Activated CD4-positive, alpha-beta memory T cell treated with anti-CD3 and anti-CD28 coated beads, Interleukin-2, amount 10 ng/mL, durations not matched to agents 7 days and 5 days (primary cell): ENCODE measurements around the gene SGMS2. TPM values are rescaled to one million over a fixed set of nuclear protein-coding genes. Genes with fewer than 3 reads are reported as not detected.
"Not testable (repeated sequence)": the region's sequence is repeated elsewhere in the genome, so short reads cannot be mapped to it uniquely, and the experiment has no call there.

Experiments
- CTCF ChIA-PET: fragments of 350-600 bp; sonication (Branson Sonifier 250); formaldehyde crosslinking; loops from one replicate; lab custom pipeline; 2021; ENCODE audit warnings: antibody characterized with exemption, inconsistent platforms; lab: Charles Lee
- POLR2A ChIA-PET: fragments of 350-600 bp; sonication (Branson Sonifier 250); formaldehyde crosslinking; loops from one replicate; lab custom pipeline; 2021; ENCODE audit warnings: antibody characterized with exemption; lab: Charles Lee
- DNase-seq: peaks from one replicate; pipeline ENCODE4 v3.0.0-alpha.2; 2020
- H3K27ac Mint-ChIP-seq: one replicate; pipeline ENCODE4 v1.8.0; 2021; ENCODE audit warnings: mild to moderate bottlenecking, mixed read lengths
- H3K27me3 Mint-ChIP-seq: one replicate; pipeline ENCODE4 v1.8.0; 2021; ENCODE audit warnings: mixed read lengths
- H3K36me3 Mint-ChIP-seq: one replicate; pipeline ENCODE4 v1.8.0; 2021; ENCODE audit warnings: low read depth, mixed read lengths
- H3K4me1 Mint-ChIP-seq: one replicate; pipeline ENCODE4 v1.8.0; 2021; ENCODE audit warnings: mixed read lengths
- H3K4me3 Mint-ChIP-seq: one replicate; pipeline ENCODE4 v1.8.0; 2021; ENCODE audit warnings: mild to moderate bottlenecking, mixed read lengths
- H3K9me3 Mint-ChIP-seq: one replicate; pipeline ENCODE4 v1.8.0; 2021; ENCODE audit warnings: mixed read lengths
- total RNA-seq, 2 experiments: library from RNA; stranded (reverse); gene quantifications; one replicate each; pipeline ENCODE4 v1.2.3, GENCODE V29; 2021

Gene SGMS2
- total RNA-seq, 2 experiments from 2014 or later: 0.10 to 0.48 TPM

- H3K4me3 Mint-ChIP-seq: no peak overlapping the region
- no peak for DNase-seq
- no peaks in the 10 kb centered on the region for H3K27me3 Mint-ChIP-seq
- no peaks in the 10 kb centered on the region for H3K36me3 Mint-ChIP-seq
- ChIA-PET POLR2A (no interaction called here), CTCF (interaction anchor here (0.6 to 1.4 kb wide), 6 partner anchors 9 to 296 kb away, joined by 3 to 14 read pairs (median 4); no protein-coding TSS in a partner anchor)
- no peaks in the 10 kb centered on the region for H3K9me3 Mint-ChIP-seq
- H3K4me1 Mint-ChIP-seq: no peaks in the 10 kb centered on the region
- no peak overlapping the region for H3K27ac Mint-ChIP-seq
These were observed 88.7 kb downstream of the SGMS2 start for GRCh38 chr4:107913283-107913899.

- peaks cover 5% of the 10 kb centered on the region for H3K9me3 Mint-ChIP-seq
- CTCF ChIA-PET: no interaction called here
- DNase-seq: no peak
- peaks cover 7% of the 10 kb centered on the region for H3K27me3 Mint-ChIP-seq
- no peak overlapping the region for H3K4me3 Mint-ChIP-seq
- H3K4me1 Mint-ChIP-seq: no peaks in the 10 kb centered on the region
- no peaks in the 10 kb centered on the region for H3K36me3 Mint-ChIP-seq
- no peak overlapping the region for H3K27ac Mint-ChIP-seq
- POLR2A ChIA-PET: no interaction called here
These were observed 90.5 kb downstream of the SGMS2 start for GRCh38 chr4:107915220-107915619.

GRCh38 chr4:107916623-107917022, 91.9 kb downstream of the SGMS2 start:
- Mint-ChIP-seq H3K9me3 (peaks cover 5% of the 10 kb centered on the region), H3K4me3 (no peak overlapping the region), H3K27ac (no peak overlapping the region), H3K4me1 (no peaks in the 10 kb centered on the region), H3K27me3 (peaks cover 12% of the 10 kb centered on the region), H3K36me3 (no peaks in the 10 kb centered on the region)
- no peak for DNase-seq
- POLR2A ChIA-PET: no interaction called here
- CTCF ChIA-PET: no interaction called here

- H3K4me3 Mint-ChIP-seq: no peak overlapping the region
- H3K27me3 Mint-ChIP-seq: peaks cover 15% of the 10 kb centered on the region
- H3K36me3 Mint-ChIP-seq: no peaks in the 10 kb centered on the region
- peaks cover 5% of the 10 kb centered on the region for H3K9me3 Mint-ChIP-seq
- no peak overlapping the region for H3K27ac Mint-ChIP-seq
- no peak for DNase-seq
- CTCF ChIA-PET: no interaction called here
- POLR2A ChIA-PET: no interaction called here
- H3K4me1 Mint-ChIP-seq: no peaks in the 10 kb centered on the region
These were observed 92.8 kb downstream of the SGMS2 start for GRCh38 chr4:107917500-107917899.

GRCh38 chr4:107922486-107923473, 98.0 kb downstream of the SGMS2 start:
- Mint-ChIP-seq H3K9me3 (peaks cover 5% of the 10 kb centered on the region), H3K36me3 (no peaks in the 10 kb centered on the region), H3K27me3 (peaks cover 20% of the 10 kb centered on the region), H3K27ac (no peak overlapping the region), H3K4me1 (no peaks in the 10 kb centered on the region), H3K4me3 (no peak overlapping the region)
- ChIA-PET CTCF (no interaction called here), POLR2A (interaction anchor here (1.0 kb wide), 1 partner anchor 9 kb away, joined by 3 read pairs; the partner anchor contains the start of gene CYP2U1)
- DNase-seq: no peak

GRCh38 chr4:107925713-107926112, 101.0 kb downstream of the SGMS2 start:
- H3K9me3 Mint-ChIP-seq, DNase-seq, POLR2A ChIA-PET, CTCF ChIA-PET, H3K27ac Mint-ChIP-seq, H3K4me1 Mint-ChIP-seq, H3K4me3 Mint-ChIP-seq, H3K36me3 Mint-ChIP-seq: not testable (repeated sequence)
- H3K27me3 Mint-ChIP-seq: peaks cover 11% of the 10 kb centered on the region

GRCh38 chr4:107926875-107927274, 102.1 kb downstream of the SGMS2 start:
- POLR2A ChIA-PET, H3K36me3 Mint-ChIP-seq, DNase-seq, H3K4me3 Mint-ChIP-seq, H3K27ac Mint-ChIP-seq, H3K4me1 Mint-ChIP-seq, CTCF ChIA-PET, H3K9me3 Mint-ChIP-seq: not testable (repeated sequence)
- peaks cover 11% of the 10 kb centered on the region for H3K27me3 Mint-ChIP-seq

- peak within 1 kb of the TSS; percentile 80 for H3K4me3 Mint-ChIP-seq
- peaks cover 6% of the 10 kb centered on the region for H3K27me3 Mint-ChIP-seq
- peak; percentile 79 for DNase-seq
- no peaks in the 10 kb centered on the region for H3K36me3 Mint-ChIP-seq
- H3K9me3 Mint-ChIP-seq: no peaks in the 10 kb centered on the region
- peaks cover 15% of the 10 kb centered on the region for H3K4me1 Mint-ChIP-seq
- H3K27ac Mint-ChIP-seq: peak within 1 kb of the TSS; percentile 9
- CTCF ChIA-PET: interaction anchor here (0.8 kb wide), 1 partner anchor 18 kb away, joined by 3 read pairs; no protein-coding TSS in a partner anchor
- POLR2A ChIA-PET: interaction anchor here (1.0 to 1.3 kb wide), 4 partner anchors 9 to 61 kb away, joined by 3 to 5 read pairs (median 4); partner anchors contain the start of gene HADH
These were observed 106.4 kb downstream of the SGMS2 start, which contains the start of gene CYP2U1 for GRCh38 chr4:107930821-107931774. CYP2U1 (plus strand) TSS chr4:107931549; CDS start chr4:107931644, 95 bp downstream.

- peaks cover 6% of the 10 kb centered on the region for H3K27me3 Mint-ChIP-seq
- H3K27ac Mint-ChIP-seq: no peak overlapping the region
- peaks cover 2% of the 10 kb centered on the region for H3K36me3 Mint-ChIP-seq
- peaks cover 15% of the 10 kb centered on the region for H3K4me1 Mint-ChIP-seq
- ChIA-PET CTCF (interaction anchor here (0.8 kb wide), 1 partner anchor 19 kb away, joined by 3 read pairs; no protein-coding TSS in a partner anchor), POLR2A (interaction anchor here (0.6 to 1.3 kb wide), 4 partner anchors 9 to 176 kb away, joined by 3 to 5 read pairs (median 4); partner anchors contain the start of gene HADH)
- peak overlapping the region; percentile 74 for H3K4me3 Mint-ChIP-seq
- H3K9me3 Mint-ChIP-seq: no peaks in the 10 kb centered on the region
- no peak for DNase-seq
These were observed 107.1 kb downstream of the SGMS2 start for GRCh38 chr4:107931775-107932321.

- peaks cover 2% of the 10 kb centered on the region for H3K36me3 Mint-ChIP-seq
- ChIA-PET POLR2A (no interaction called here), CTCF (no interaction called here)
- H3K27me3 Mint-ChIP-seq: peaks cover 6% of the 10 kb centered on the region
- peaks cover 19% of the 10 kb centered on the region for H3K4me1 Mint-ChIP-seq
- no peak overlapping the region for H3K4me3 Mint-ChIP-seq
- no peaks in the 10 kb centered on the region for H3K9me3 Mint-ChIP-seq
- DNase-seq: no peak
- H3K27ac Mint-ChIP-seq: no peak overlapping the region
These were observed 110.5 kb downstream of the SGMS2 start for GRCh38 chr4:107935246-107935645.

- no peak for DNase-seq
- peak overlapping the region; percentile 14 for H3K4me3 Mint-ChIP-seq
- peaks cover 11% of the 10 kb centered on the region for H3K4me1 Mint-ChIP-seq
- peaks cover 2% of the 10 kb centered on the region for H3K36me3 Mint-ChIP-seq
- CTCF ChIA-PET: no interaction called here
- peaks cover 2% of the 10 kb centered on the region for H3K27me3 Mint-ChIP-seq
- H3K27ac Mint-ChIP-seq: no peak overlapping the region
- POLR2A ChIA-PET: no interaction called here
- H3K9me3 Mint-ChIP-seq: no peaks in the 10 kb centered on the region
These were observed 112.3 kb downstream of the SGMS2 start for GRCh38 chr4:107937040-107937439.

- H3K27ac Mint-ChIP-seq: no peak overlapping the region
- POLR2A ChIA-PET: no interaction called here
- H3K4me1 Mint-ChIP-seq: peaks cover 4% of the 10 kb centered on the region
- no peaks in the 10 kb centered on the region for H3K27me3 Mint-ChIP-seq
- peaks cover 2% of the 10 kb centered on the region for H3K36me3 Mint-ChIP-seq
- CTCF ChIA-PET: no interaction called here
- H3K9me3 Mint-ChIP-seq: no peaks in the 10 kb centered on the region
- DNase-seq: no peak
- no peak overlapping the region for H3K4me3 Mint-ChIP-seq
These were observed 114.6 kb downstream of the SGMS2 start for GRCh38 chr4:107939307-107939706.
